ENCODE data around the gene MYL9. TPM values are rescaled to one million over a fixed set of nuclear protein-coding genes. Genes with fewer than 3 reads are reported as not detected.
A peak's percentile ranks its signal among the peaks of the same experiment; 100 is the strongest.

Gene MYL9
- total RNA-seq, 6 experiments from 2014 or later, result 1,181 to 1,631 (median 1,227) TPM

DNA sequence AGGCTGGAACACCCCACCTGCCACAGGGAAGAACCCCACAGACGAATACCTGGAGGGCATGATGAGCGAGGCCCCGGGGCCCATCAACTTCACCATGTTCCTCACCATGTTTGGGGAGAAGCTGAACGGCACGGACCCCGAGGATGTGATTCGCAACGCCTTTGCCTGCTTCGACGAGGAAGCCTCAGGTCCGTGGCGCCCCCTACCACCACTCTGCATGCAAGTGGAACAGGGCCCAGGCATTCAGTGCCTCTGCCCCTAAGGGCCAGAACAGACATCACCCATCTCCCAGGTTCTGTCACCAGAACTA, 6.6 kb downstream of the MYL9 start:
- TF ChIP-seq CTCF (IDR thresholded peaks at IDR 0.05), result peak; percentile 44; the same call in 1 of the 2 replicates
- Mint-ChIP-seq H3K27me3 (ENCODE audit: insufficient read depth) (peaks cover 24% of the 10 kb centered on the region), H3K4me1 (ENCODE audit: low read depth) (peaks cover 20% of the 10 kb centered on the region), H3K4me3 (no peak overlapping the region), H3K27ac (0 out of 2 replicates have a peak overlapping the region, but pooled peaks have one; percentile 31), H3K9me3 (no peaks in the 10 kb centered on the region), H3K36me3 (ENCODE audit: low read depth) (peaks cover 23% of the 10 kb centered on the region)
- no peak for DNase-seq

- Mint-ChIP-seq H3K4me3 (no peak overlapping the region), H3K27ac (peak overlapping the region; percentile 31; the same call in 1 of the 2 replicates), H3K27me3 (ENCODE audit: insufficient read depth) (peaks cover 27% of the 10 kb centered on the region), H3K36me3 (ENCODE audit: low read depth) (peaks cover 18% of the 10 kb centered on the region), H3K9me3 (no peaks in the 10 kb centered on the region), H3K4me1 (ENCODE audit: low read depth) (peaks cover 10% of the 10 kb centered on the region)
- DNase-seq, result no peak
- no peak for TF ChIP-seq CTCF (IDR thresholded peaks at IDR 0.05)
Observed at GRCh38 chr20:36548704-36549627, 7.6 kb downstream of the MYL9 start.

DNA sequence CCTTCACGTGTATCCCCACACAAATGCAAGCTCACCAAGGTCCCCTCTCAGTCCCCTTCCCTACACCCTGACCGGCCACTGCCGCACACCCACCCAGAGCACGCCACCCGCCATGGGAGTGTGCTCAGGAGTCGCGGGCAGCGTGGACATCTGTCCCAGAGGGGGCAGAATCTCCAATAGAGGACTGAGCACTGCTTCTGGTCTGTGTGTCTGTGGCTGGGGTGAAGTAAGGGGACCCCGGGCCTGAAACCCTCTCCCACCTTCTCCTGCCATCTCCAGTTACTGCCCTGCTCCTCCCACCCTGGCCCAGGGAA, 8.3 kb downstream of the MYL9 start:
- Mint-ChIP-seq H3K36me3 (ENCODE audit: low read depth) (peaks cover 14% of the 10 kb centered on the region), H3K9me3 (no peaks in the 10 kb centered on the region), H3K27me3 (ENCODE audit: insufficient read depth) (peaks cover 27% of the 10 kb centered on the region), H3K4me3 (no peak overlapping the region), H3K27ac (no peak overlapping the region; the same call in 1 of the 2 replicates), H3K4me1 (ENCODE audit: low read depth) (peaks cover 4% of the 10 kb centered on the region)
- TF ChIP-seq CTCF (IDR thresholded peaks at IDR 0.05), result no peak
- no peak for DNase-seq

DNA sequence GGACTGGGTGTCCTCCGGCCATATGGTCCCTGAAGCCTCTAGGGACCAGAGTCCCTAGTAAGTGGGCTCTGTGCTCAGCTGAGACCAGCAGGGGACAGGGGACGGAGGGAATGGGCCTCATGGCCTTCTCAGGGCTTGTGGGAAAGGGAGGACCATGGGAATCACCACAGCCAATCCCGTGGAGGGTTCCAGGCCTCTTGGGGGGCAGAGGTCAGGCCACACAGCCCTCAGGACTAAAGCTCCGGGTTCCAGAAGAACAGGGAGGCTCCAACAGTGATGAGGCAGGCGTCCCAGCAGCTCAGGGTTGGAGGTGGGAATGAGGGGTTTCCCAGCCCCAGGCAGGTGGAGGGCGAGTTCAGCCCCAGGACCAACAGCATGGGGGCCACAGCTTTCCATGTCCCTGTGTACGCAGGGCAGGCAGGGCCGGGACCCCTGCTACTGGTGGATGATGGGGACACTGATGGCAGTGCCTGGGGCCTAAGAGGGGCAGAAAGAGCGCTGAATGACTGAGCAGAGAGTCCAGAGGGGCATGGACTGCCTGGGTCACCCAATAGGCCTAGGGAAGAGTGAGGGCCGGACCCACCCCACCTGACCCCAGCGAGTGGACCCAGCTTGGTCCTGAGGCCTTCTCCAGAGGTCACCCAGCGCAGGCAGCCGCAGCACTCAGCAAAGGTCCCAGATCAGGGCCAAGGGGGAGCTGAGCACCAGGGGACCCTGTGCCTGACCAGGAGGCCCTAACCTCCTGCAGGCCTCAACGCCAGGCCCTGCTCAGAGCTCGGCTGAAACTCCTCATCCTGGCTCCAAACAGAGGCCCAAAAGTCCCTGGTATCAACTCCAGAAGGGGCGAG, 8.8 kb downstream of the MYL9 start:
- Mint-ChIP-seq H3K27me3 (ENCODE audit: insufficient read depth) (peaks cover 30% of the 10 kb centered on the region), H3K36me3 (ENCODE audit: low read depth) (peaks cover 9% of the 10 kb centered on the region), H3K4me1 (ENCODE audit: low read depth) (no peaks in the 10 kb centered on the region; the same call in 1 of the 2 replicates), H3K4me3 (peak overlapping the region; percentile 4; the same call in 1 of the 2 replicates), H3K27ac (peak overlapping the region; percentile 35), H3K9me3 (no peaks in the 10 kb centered on the region)
- no peak for DNase-seq
- TF ChIP-seq CTCF (IDR thresholded peaks at IDR 0.05), result no peak

GRCh38 chr20:36550790-36551299, 9.5 kb downstream of the MYL9 start:
- Mint-ChIP-seq H3K36me3 (ENCODE audit: low read depth) (peaks cover 9% of the 10 kb centered on the region), H3K9me3 (no peaks in the 10 kb centered on the region), H3K27me3 (ENCODE audit: insufficient read depth) (peaks cover 30% of the 10 kb centered on the region), H3K4me1 (ENCODE audit: low read depth) (no peaks in the 10 kb centered on the region; the same call in 1 of the 2 replicates), H3K27ac (peak overlapping the region; percentile 35), H3K4me3 (peak overlapping the region; percentile 4; the same call in 1 of the 2 replicates)
- no peak for TF ChIP-seq CTCF (IDR thresholded peaks at IDR 0.05)
- no peak for DNase-seq
